ENCODE results near the gene CACUL1.
"Not testable (repeated sequence)": the region's sequence is repeated elsewhere in the genome, so short reads cannot be mapped to it uniquely, and the experiment has no call there.

CACUL1 gene

DNA sequence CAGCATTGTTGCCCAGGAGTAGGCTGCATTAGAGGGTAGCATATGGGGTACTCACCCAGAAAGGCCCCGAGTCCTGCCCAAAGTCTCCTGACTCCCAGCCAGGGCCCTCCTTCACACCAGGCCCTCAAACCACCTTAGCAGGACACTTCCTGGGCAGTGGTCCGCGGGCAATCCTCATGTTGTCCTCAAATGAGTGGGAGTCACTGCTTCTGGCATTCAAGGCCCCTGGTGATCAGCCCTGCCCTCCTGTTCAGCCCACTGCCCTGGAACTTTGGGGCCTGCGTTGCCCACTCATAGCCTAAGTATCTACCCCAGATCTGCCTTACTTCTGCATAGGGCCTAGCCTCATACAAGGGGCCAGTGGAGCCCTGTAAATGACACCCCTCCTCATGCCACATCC lies 88.4 kb downstream of the CACUL1 start:
- TF ChIP-seq EZH2 (IDR thresholded peaks at IDR 0.05) (no peak), FOXP2 (optimal IDR thresholded peaks at IDR 0.05; ENCODE audit: control extremely low read depth, extremely low read length, insufficient read depth) (no peak), POLR2AphosphoS5 (IDR thresholded peaks at IDR 0.05; ENCODE audit: borderline replicate concordance, low read depth, low read length) (no peak)
- DNase-seq (ENCODE audit: low read depth, low spot score): no peak
- H3K4me3 ChIP-seq: no peak overlapping the region
- no peaks in the 10 kb centered on the region for H3K9me3 ChIP-seq (ENCODE audit: low read depth, low read length)
- H3K9ac ChIP-seq (ENCODE audit: insufficient read length): no peak overlapping the region
- no peak overlapping the region for H3K27ac ChIP-seq
- no peaks in the 10 kb centered on the region for H3K36me3 ChIP-seq (ENCODE audit: insufficient read depth, low read length)

DNA sequence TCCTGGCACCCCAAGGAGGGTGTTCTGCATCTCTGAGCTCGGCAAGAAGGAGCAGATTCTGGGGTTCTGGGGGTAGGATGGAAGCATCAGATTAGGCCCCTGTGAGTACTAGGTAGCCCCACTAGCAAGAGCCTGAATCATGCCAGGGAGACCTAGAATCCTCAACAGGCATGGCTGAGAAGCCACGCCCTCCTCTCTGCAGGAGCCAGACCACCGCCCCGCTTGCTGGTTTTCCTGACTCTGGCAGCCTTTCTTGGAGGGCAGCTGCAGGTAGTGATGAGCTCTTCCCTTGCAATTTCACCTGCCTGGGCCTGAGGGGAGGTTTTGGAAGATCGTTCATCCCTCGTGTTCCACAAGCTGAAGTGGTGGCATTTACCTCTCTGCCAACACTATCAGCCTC lies 90.4 kb downstream of the CACUL1 start:
- TF ChIP-seq POLR2AphosphoS5 (IDR thresholded peaks at IDR 0.05; ENCODE audit: borderline replicate concordance, low read depth, low read length) (no peak), FOXP2 (optimal IDR thresholded peaks at IDR 0.05; ENCODE audit: control extremely low read depth, extremely low read length, insufficient read depth) (no peak), EZH2 (IDR thresholded peaks at IDR 0.05) (no peak)

DNA sequence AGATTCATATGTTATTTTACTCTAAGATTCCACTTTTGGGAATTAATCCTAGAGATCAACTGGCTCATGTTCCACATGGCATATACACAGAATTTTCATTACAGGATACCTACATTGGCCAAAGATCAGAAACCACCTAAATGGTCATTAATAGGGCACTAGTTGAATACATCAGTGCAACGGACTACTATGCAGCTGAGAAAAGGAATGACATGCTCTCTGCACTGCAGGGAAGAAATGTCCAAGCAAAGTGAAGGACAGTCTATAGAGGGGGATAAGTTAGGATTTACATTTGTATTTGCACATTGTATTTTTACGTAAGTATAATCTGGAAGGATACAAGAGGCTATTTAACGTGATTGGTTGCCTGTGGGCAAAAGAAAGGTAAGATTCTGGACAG lies 91.6 kb downstream of the CACUL1 start:
- no peaks in the 10 kb centered on the region for H3K36me3 ChIP-seq (ENCODE audit: insufficient read depth, low read length)
- no peak for DNase-seq (ENCODE audit: low read depth, low spot score)
- H3K9ac ChIP-seq (ENCODE audit: insufficient read length): no peak overlapping the region
- H3K4me3 ChIP-seq: no peak overlapping the region
- H3K9me3 ChIP-seq (ENCODE audit: low read depth, low read length): no peaks in the 10 kb centered on the region
- no peak for TF ChIP-seq EZH2 (IDR thresholded peaks at IDR 0.05)
- no peak for TF ChIP-seq POLR2AphosphoS5 (IDR thresholded peaks at IDR 0.05; ENCODE audit: borderline replicate concordance, low read depth, low read length)
- TF ChIP-seq FOXP2 (optimal IDR thresholded peaks at IDR 0.05; ENCODE audit: control extremely low read depth, extremely low read length, insufficient read depth): no peak
- no peak overlapping the region for H3K27ac ChIP-seq

More for the DNA sequence above, 90.4 kb downstream of the CACUL1 start:
- no peak overlapping the region for H3K9ac ChIP-seq (ENCODE audit: insufficient read length)
- no peak for DNase-seq (ENCODE audit: low read depth, low spot score)
- H3K27ac ChIP-seq: no peak overlapping the region
- H3K4me3 ChIP-seq: no peak overlapping the region
- no peaks in the 10 kb centered on the region for H3K9me3 ChIP-seq (ENCODE audit: low read depth, low read length)
- H3K36me3 ChIP-seq (ENCODE audit: insufficient read depth, low read length): no peaks in the 10 kb centered on the region

DNA sequence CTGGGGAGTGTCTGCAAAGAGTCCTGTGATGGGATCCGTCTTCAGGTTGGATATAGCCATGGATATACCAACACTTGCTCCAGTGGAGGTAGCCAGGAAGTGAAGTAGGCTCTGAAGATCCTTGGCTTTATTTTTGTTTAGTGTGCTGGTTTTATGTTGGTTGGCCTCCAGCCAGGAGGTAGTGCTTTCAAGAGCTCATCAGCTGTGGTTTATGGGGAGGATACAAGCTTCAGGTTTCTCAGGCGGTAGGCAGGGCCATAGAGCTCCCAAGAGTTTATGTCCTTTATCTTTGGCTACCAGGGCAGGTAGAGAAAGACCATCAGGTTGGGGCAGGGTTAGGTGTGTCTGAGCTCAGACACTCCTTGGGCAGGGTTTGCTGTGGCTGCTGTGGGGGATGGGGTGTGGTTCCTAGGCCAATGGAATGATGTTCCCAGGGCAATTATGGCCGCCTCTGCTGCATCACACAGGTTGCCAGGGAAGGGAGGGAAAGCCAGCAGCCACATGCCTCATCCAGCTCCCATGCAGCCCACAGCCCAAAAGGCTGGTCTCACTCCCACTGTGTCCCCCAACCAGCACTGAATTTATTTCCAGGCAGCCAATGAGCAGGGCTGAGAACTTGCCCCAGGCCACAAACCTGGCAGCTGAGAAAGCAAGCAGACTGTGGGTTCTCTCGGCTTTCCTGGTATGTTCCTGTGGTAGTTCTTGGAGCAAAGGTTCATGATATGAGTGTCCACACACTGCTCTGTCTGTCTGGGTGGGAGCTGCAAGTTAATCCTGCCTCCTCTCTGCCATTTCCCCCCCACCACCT lies 92.3 kb downstream of the CACUL1 start:
- no peak for TF ChIP-seq FOXP2 (optimal IDR thresholded peaks at IDR 0.05; ENCODE audit: control extremely low read depth, extremely low read length, insufficient read depth)
- TF ChIP-seq POLR2AphosphoS5 (IDR thresholded peaks at IDR 0.05; ENCODE audit: borderline replicate concordance, low read depth, low read length): no peak
- TF ChIP-seq EZH2 (IDR thresholded peaks at IDR 0.05): no peak

DNA sequence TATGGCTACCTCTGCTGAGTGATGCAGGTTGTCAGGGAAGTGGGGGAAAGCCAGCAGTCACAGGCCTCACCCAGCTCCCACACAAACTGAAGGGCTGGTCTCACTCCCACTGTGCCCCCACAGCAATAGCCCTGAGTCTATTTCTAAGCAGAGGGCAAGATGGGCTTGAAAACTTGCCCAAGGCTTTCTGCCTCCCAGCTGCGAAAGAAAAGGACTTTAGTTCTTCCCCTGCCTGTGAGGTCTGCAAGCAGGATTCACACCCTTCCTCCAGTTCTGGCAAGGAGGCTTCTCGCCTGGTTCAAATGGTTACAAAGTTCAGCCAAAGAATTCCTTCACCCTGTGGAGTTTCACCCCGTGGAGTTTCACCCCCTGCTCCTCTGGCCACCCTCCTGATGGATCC lies 96.0 kb downstream of the CACUL1 start:
- H3K36me3 ChIP-seq (ENCODE audit: insufficient read depth, low read length): no peaks in the 10 kb centered on the region
- H3K27ac ChIP-seq: no peak overlapping the region
- DNase-seq (ENCODE audit: low read depth, low spot score): no peak
- no peak overlapping the region for H3K4me3 ChIP-seq
- H3K9me3 ChIP-seq (ENCODE audit: low read depth, low read length): no peaks in the 10 kb centered on the region
- TF ChIP-seq EZH2 (IDR thresholded peaks at IDR 0.05) (no peak), FOXP2 (optimal IDR thresholded peaks at IDR 0.05; ENCODE audit: control extremely low read depth, extremely low read length, insufficient read depth) (no peak), POLR2AphosphoS5 (IDR thresholded peaks at IDR 0.05; ENCODE audit: borderline replicate concordance, low read depth, low read length) (no peak)
- no peak overlapping the region for H3K9ac ChIP-seq (ENCODE audit: insufficient read length)

More for the DNA sequence above, 92.3 kb downstream of the CACUL1 start:
- H3K9me3 ChIP-seq (ENCODE audit: low read depth, low read length): no peaks in the 10 kb centered on the region
- H3K4me3 ChIP-seq: no peak overlapping the region
- no peaks in the 10 kb centered on the region for H3K36me3 ChIP-seq (ENCODE audit: insufficient read depth, low read length)
- no peak overlapping the region for H3K9ac ChIP-seq (ENCODE audit: insufficient read length)
- H3K27ac ChIP-seq: no peak overlapping the region
- DNase-seq (ENCODE audit: low read depth, low spot score): no peak

DNA sequence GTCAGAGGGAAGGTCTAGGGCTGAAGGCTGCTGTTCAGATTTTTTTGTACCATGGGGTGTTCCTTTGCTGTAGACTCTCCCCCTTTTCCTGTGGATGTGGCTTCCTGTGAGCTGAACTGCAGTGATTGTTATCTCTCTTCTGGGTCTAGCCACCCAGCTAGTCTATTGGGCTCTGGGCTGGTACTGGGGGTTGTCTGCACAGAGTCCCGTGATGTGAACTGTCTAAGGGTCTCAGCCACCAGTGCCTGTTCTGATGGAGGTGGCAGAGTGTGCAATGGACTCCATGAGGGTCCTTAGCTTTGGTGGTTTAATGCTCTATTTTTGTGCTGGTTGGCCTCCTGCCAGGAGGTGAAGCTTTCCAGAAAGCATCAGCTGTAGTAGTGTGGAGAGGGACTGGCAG lies 96.6 kb downstream of the CACUL1 start:
- not testable (repeated sequence) for H3K27ac ChIP-seq; DNase-seq (ENCODE audit: low read depth, low spot score); H3K9me3 ChIP-seq (ENCODE audit: low read depth, low read length); H3K4me3 ChIP-seq; H3K9ac ChIP-seq (ENCODE audit: insufficient read length); H3K36me3 ChIP-seq (ENCODE audit: insufficient read depth, low read length)

DNA sequence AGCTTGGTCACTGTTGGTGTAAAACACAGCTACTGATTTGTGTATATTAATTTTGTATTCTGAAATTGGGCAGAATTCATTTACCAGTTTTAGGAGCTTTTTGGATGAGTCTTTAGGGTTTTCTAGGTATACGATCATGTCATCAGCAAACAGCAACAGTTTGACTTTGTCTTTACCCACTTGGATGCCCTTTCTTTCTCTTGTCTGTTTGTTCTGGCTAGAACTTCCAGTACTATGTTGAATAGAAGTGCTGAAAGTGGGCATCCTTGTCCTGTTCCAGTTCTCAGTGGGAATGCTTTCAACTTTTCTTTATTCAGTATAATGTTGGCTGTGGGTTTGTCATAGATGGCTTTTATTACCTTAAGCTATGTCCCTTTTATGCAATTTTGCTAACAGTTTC lies 109.5 kb downstream of the CACUL1 start:
- H3K4me3 ChIP-seq; H3K9me3 ChIP-seq (ENCODE audit: low read depth, low read length); H3K27ac ChIP-seq; H3K9ac ChIP-seq (ENCODE audit: insufficient read length); DNase-seq (ENCODE audit: low read depth, low spot score); H3K36me3 ChIP-seq (ENCODE audit: insufficient read depth, low read length): not testable (repeated sequence)

DNA sequence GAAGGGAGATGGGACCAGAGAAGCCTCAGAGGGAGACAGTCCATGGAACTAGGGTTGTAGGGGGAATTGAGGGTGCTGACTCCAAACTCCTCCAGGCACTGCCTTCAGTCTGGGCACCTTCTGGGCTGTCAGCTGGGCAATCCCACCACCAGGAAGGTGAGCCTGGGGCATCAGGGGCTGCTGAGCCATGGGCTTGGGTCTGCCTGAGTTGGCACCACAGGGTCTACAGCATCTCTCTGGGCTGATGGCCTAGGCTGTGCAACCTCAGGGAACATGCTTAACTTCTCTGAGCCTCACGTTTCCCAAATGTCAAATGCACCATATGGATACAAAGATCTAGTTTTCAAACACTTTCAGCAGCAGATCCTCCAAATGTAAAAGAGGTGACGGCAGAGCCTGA lies 112.5 kb downstream of the CACUL1 start:
- no peak overlapping the region for H3K27ac ChIP-seq
- H3K9ac ChIP-seq (ENCODE audit: insufficient read length): no peak overlapping the region
- DNase-seq (ENCODE audit: low read depth, low spot score): no peak
- no peaks in the 10 kb centered on the region for H3K9me3 ChIP-seq (ENCODE audit: low read depth, low read length)
- H3K36me3 ChIP-seq (ENCODE audit: insufficient read depth, low read length): no peaks in the 10 kb centered on the region
- no peak for TF ChIP-seq POLR2AphosphoS5 (IDR thresholded peaks at IDR 0.05; ENCODE audit: borderline replicate concordance, low read depth, low read length)
- no peak for TF ChIP-seq EZH2 (IDR thresholded peaks at IDR 0.05)
- no peak for TF ChIP-seq FOXP2 (optimal IDR thresholded peaks at IDR 0.05; ENCODE audit: control extremely low read depth, extremely low read length, insufficient read depth)
- H3K4me3 ChIP-seq: no peak overlapping the region

DNA sequence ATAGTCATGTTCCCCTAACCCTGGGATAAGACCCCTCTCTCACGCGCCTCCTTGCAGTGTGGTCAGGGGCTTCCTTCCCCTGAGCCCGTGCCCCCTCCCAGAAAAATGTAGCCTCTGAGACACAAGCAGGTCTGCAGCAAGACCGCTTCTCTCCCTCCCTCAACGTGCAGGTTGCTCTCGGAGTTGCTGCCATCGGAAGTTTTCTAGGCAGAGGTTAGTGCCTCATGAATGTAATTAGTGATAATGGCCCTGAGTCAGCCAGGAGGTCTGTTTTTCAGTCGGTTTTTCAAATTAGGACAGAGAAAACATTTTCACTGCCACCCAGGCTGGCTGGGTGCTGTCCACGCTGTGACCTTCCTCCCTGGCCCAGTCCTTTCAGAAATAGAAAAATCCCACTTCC lies 116.1 kb downstream of the CACUL1 start:
- TF ChIP-seq FOXP2 (optimal IDR thresholded peaks at IDR 0.05; ENCODE audit: control extremely low read depth, extremely low read length, insufficient read depth): no peak
- TF ChIP-seq POLR2AphosphoS5 (IDR thresholded peaks at IDR 0.05; ENCODE audit: borderline replicate concordance, low read depth, low read length): no peak
- TF ChIP-seq EZH2 (IDR thresholded peaks at IDR 0.05): no peak
- DNase-seq (ENCODE audit: low read depth, low spot score): no peak
- no peak overlapping the region for H3K4me3 ChIP-seq
- H3K9ac ChIP-seq (ENCODE audit: insufficient read length): no peak overlapping the region
- no peak overlapping the region for H3K27ac ChIP-seq
- no peaks in the 10 kb centered on the region for H3K36me3 ChIP-seq (ENCODE audit: insufficient read depth, low read length)
- no peaks in the 10 kb centered on the region for H3K9me3 ChIP-seq (ENCODE audit: low read depth, low read length)

Data from SK-N-MC (cell line).